ENCODE measurements around the gene KLHDC7A.

The KLHDC7A gene

DNA sequence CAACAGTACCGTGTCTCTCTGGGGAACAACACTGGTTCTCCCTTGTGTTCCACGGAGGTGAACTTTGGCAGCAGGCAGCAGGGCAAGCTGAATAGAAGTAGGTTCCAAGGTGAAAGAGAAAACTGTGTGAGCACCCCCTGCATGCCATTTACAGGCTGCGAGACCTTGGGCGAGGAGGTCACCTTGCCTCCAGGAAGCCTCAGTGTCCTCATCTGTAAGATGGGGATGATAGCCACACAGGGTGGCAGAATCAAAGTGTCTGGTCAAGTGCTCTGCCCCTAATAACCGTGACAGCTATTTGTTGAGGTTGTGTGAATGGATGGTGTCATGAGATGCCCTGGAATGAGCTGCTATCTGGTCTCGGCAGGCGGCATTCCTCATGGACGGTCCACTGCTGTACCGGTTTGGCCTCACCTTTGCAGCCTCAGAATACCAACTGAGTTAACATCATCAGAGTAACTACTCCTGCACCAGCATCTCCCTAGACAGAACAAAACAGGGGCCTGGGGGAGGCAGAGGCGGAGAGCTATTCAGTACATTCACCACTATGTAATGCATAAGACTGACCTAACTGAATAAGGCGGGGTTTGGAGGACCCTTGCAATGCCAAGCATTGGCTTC, 7.4 kb upstream of the KLHDC7A start:
- DNase-seq (ENCODE audit: low read depth in 2 of 2), result no peak

DNA sequence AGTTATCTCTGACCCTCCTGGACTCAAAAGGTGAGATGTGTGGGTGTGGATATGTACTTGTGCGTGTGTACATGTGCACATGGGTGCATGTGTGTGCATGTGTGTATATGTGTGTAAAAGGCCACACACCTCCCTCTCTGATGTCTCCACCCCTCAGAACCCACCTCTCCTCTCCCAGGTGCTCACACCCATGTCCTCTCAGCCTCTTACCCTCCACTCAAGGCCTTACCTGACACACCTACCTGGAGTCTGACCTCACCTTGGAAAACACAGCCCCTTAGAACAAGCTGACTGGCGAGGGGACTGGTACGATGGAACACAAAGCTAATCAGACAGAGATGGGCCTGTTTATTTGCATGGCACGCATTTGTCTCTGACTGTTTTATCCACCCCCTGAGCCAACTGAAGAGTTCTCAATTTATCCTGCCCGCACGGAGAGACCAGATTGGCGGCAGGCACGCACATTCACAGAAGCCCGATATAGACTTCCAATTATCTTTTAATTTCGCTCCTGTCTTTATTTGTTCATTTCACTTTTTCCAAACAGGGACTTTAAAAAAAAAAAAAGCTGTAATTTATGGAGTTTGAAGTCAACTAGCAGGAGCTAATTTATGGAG, 6.1 kb upstream of the KLHDC7A start:
- DNase-seq (ENCODE audit: low read depth in 2 of 2), result no peak

DNA sequence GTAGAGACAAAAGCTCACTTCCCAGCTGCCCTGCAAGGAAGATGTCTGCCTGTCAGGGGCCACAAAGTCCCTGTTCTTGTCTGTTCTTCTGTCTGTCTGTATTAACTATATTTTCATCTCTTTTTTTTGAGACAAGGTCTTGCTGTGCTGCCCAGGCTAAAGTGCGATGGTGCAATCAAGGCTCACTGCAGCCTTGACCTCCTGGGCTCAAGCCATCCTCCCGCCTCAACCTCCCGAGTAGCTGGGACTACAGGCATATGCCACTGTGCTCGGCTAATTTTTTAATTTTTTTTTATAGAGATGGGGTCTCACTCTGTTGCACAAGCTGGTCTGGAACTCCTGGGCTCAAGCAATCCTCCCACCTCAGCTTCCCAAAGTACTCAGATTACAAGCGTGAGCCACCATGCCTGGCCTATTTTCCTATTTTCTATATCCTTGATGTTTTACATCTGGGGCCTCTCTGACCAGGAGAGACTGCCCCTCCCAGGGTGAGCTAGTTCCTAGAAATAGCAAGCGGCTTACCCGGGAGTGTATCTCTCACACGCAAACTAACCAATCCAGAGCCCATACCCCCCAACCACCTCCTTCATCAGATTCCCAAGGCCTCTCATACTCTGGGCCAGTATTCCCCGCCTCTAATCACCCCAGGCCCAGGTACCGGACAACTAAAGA, 5.4 kb upstream of the KLHDC7A start:
- no peak for DNase-seq (ENCODE audit: low read depth in 2 of 2)

DNA sequence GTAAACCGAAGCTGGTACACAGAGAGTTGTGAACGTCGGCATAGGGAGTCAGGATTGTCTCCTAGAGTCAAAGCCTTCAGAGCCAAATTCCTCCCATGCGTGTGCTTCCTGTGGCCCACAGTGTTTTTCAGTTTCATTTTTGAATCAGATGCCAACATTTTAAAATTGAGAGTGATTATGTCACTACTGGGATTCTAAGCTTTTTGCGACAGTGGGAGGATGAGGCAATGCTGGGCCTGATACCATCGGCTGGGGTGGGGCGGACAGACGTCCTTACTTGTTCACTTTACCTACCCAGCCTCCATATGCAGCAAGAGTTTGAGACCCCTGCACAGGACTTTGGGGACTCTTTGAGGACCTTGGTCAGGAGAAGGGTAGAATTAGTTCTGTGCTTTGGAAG, 1.3 kb upstream of the KLHDC7A start:
- no peak for DNase-seq (ENCODE audit: low read depth in 2 of 2)

DNA sequence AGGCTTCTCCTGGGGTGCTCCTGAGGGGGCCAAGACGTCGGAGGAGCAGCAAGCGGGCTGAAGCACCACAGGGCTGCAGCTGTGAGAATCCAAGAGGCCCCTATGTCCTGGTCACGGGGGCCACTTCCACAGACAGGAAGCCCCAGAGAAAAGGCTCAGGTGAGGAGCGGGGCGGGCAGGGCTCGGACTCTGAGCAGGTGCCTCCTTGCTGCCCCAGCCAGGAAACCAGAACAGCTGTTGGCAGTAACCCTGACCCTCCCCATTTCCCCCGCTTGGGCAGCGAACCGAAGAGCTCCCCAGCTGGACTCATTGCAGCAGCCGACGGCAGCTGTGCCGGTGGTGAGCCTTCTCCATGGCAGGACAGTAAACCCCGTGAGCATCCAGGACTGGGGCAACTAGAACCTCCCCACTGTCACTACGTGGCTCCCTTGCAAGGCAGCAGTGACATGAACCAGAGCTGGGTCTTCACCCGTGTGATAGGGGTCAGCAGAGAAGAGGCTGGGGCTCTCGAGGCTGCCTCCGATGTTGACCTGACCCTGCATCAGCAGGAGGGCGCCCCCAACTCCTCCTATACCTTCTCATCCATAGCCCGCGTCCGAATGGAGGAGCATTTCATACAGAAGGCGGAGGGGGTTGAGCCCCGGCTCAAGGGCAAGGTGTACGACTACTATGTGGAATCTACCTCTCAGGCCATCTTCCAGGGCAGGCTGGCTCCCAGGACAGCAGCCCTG, 625 bp downstream of the KLHDC7A start:
- DNase-seq (ENCODE audit: low read depth in 2 of 2), result no peak

DNA sequence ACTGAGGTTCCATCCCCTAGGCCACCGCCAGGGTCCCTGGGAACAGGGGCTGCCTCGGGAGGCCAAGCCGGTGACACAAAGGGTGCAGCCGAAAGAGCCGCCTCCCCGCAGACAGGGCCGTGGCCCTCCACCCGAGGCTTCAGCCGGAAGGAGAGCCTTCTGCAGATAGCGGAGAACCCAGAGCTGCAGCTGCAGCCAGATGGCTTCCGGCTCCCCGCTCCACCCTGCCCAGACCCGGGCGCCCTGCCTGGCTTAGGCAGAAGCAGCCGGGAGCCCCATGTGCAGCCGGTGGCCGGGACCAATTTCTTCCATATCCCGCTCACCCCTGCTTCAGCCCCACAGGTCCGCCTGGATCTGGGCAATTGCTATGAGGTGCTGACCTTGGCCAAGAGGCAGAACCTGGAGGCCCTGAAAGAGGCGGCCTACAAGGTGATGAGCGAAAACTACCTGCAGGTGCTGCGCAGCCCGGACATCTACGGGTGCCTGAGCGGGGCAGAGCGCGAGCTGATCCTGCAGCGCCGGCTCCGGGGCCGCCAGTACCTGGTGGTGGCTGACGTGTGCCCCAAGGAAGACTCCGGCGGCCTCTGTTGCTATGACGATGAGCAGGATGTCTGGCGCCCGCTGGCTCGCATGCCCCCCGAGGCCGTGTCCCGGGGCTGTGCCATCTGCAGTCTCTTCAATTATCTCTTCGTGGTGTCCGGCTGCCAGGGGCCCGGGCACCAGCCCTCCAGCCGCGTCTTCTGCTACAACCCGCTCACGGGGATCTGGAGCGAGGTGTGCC, 1.4 kb downstream of the KLHDC7A start:
- DNase-seq (ENCODE audit: low read depth in 2 of 2), result no peak

DNA sequence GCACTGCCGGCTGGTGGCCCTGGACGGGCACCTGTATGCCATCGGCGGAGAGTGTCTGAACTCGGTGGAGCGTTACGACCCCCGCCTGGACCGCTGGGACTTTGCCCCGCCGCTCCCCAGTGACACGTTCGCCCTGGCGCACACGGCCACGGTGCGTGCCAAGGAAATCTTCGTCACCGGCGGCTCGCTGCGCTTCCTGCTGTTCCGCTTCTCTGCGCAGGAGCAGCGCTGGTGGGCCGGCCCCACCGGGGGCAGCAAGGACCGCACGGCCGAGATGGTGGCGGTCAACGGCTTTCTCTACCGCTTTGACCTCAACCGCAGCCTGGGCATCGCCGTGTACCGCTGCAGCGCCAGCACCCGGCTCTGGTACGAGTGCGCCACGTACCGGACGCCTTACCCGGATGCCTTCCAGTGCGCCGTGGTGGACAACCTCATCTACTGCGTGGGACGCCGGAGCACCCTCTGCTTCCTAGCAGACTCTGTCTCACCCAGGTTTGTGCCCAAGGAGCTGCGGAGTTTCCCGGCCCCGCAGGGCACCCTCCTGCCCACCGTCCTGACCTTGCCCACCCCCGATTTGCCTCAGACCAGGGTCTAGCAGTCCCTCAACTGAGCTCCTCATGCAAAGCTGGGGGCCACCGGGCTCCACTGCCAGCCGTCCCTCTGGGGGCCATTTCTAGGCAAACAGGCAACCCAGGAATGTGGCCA, 2.1 kb downstream of the KLHDC7A start:
- DNase-seq (ENCODE audit: low read depth in 2 of 2), result no peak

DNA sequence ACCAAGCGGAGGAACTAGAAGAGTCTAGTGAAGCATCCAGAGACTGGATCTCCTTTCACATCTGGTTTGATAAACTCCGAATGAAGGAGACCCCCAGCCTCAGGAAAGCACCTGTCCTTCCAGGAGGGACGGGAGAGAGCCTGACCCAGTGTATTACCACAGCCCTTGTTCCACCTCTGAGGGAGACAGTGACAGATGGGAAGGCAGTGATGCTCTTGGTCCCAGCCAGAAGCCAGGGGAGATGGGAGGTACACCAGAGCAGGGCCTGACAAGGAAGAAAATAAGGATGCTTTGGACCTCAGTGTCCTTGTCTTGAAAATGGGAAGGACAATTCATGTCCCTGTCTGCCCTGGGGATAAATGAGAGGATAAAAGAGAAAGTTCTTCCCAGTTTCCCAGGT, 3.5 kb downstream of the KLHDC7A start:
- no peak for DNase-seq (ENCODE audit: low read depth in 2 of 2)

DNA sequence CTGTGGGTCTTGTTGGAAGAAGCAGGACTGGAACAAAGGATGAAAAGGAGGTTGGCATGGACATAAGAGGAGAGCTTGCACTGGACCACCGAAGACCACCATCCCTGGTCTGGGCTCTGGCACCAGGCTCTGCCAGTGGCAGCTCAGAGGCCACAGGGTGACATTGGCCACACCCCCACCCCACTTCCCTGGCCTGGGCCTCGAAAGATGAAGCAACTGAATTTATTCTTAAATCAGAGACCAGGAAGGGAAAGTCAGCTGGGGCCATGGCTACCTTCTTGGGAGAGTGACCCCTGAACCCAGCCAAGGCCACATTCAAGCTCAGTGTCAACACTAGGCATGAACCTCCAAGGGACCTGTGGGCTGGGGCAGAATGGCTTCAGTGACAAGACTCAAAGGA, 4.0 kb downstream of the KLHDC7A start:
- no peak for DNase-seq (ENCODE audit: low read depth in 2 of 2)

DNA sequence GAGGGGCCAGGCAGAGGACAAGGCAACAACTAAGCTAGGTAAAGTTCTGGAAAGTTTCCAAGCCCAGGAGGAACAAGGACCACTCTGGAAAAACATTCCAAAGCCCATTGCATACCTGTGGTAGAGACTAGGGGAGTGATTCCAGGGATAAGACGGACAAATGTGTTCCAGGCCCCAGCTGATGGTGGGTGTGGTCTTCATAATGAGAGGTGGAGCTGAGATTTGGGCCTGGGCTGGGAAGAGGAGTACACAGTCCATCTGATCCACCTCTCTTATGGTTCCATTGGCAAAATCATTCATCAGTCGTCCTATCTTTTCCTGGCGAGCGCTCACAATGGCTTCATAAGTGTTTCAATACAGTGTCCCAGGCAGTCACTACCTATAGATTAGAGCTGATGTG, 4.5 kb downstream of the KLHDC7A start:
- DNase-seq (ENCODE audit: low read depth in 2 of 2), result no peak

DNA sequence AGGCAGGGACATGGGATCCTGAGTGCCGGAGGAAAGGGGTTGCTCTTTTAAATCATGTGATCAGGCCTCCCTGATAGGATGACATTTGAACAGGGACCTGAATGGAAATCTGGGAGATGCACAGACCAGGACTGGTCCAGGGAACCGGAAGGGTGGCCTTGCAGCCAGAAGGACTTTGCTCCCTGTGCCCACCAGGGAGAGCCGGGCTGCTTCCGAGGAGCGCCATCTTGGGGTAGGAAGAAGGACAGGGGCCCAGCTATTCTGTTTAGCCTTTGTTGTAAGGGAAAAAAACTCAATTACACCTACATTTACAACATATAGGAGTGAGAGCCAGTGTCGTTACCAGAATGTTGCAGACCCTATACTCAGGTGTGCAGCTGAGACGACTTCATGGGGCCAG, 5.5 kb downstream of the KLHDC7A start:
- no peak for DNase-seq (ENCODE audit: low read depth in 2 of 2)

DNA sequence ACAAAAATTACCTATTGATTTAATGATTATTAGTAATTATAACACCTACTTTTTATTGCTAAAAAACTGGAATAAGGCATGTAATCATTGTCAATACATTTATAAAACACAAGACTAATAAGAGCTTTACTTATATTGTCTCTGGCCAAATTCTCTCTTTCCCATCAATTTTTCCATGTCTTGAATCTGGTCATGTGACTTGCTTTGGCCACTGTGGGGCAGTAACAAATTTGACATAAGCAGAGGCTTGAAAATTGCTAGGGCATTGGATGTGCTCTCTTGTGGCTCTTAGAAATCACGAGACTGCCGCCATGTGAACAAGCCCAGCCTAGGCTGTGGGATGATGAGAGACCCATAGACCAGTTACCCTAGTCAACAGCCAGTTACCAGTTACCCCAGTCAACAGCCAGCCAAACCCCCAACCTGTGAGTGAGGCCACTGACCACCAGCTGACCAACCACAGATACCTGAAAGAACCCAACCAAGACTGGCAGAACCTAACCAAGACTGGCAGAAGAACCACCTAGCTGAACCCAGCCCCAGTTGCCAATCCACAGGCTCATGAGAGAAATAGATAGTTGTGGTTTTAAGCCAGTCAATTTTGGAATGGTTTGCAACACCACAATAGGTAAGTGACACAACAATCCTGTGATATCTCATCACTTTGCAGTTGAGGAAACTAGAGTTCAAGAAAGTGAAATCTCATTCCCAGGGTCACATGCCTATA, 8.8 kb downstream of the KLHDC7A start:
- no peak for DNase-seq (ENCODE audit: low read depth in 2 of 2)

DNA sequence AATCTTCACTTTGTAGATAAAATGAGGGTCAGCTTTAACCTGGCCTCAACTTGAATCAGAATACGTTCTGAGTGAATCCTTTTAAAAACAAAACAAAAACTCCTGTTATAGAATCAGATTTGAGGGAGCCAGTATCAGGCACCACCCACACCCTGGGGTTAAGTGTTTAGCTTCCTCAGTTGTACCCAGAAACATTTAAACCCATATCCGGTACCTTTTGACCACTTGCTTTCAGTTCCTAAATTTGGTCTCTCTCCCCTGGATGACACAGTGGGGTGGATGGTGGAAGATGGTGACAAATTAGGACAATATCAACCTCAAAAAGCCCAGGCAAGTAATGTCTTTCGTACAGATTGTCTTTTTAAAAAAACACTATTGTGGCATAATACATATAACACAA, 10.4 kb downstream of the KLHDC7A start:
- DNase-seq (ENCODE audit: low read depth in 2 of 2), result no peak

DNA sequence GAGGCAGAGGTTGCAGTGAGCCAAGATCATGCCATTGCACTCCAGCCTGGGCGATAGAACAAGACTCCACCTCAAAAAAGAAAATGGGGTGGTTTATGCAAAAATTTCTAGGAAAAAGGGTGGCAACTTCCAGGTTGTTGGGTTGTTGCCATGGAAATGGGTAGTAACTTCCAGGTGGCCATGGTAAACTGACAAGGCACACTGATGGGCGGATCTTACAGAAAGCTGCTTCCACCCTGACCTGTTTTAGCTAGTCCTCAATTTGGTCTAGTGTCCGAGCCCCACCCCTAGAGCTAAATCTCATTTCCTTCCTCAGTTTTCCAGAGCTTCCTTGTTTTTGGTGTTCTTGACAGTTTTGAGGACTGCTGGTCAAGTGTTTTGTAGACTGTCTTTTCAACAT, 13.6 kb downstream of the KLHDC7A start:
- DNase-seq (ENCODE audit: low read depth in 2 of 2), result no peak

DNA sequence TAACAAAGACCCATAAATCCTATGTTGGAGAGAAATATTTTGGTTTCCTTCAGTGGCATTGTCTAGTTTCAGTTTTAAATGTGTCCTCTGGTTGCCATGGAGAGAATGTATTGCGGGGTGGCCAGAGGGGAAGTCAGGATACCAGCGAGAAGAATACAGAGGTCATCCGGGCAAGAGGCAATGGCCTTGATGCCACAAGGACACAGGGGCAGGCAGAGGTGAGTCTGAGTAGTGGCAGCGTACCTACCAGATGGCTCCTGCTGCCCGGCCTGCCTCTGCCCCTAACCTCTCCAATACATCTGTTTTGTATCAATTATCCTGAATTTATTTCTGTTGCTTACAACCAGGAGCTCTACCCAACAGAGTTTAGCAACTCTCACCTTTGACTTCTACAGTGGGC, 14.9 kb downstream of the KLHDC7A start:
- no peak for DNase-seq (ENCODE audit: low read depth in 2 of 2)

DNA sequence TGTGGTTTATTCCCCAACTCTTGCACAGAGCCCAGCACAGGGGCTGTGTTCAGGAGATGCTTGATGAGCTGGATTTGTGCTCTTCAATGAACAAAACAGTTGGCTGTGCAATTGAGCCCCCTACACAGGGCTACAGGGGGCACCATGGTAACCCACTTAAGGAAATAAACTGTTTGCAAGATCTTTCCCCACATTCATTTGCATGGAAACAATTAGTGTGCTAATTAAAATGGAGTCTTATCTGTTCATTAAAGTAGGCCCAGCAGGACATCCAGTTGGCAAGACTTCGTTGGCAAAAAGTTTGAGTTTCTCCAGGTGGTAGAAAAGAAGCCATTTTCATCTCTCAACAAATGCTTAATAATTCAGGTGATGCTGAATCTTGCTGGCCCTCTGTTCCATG, 15.3 kb downstream of the KLHDC7A start:
- DNase-seq (ENCODE audit: low read depth in 2 of 2), result no peak

DNA sequence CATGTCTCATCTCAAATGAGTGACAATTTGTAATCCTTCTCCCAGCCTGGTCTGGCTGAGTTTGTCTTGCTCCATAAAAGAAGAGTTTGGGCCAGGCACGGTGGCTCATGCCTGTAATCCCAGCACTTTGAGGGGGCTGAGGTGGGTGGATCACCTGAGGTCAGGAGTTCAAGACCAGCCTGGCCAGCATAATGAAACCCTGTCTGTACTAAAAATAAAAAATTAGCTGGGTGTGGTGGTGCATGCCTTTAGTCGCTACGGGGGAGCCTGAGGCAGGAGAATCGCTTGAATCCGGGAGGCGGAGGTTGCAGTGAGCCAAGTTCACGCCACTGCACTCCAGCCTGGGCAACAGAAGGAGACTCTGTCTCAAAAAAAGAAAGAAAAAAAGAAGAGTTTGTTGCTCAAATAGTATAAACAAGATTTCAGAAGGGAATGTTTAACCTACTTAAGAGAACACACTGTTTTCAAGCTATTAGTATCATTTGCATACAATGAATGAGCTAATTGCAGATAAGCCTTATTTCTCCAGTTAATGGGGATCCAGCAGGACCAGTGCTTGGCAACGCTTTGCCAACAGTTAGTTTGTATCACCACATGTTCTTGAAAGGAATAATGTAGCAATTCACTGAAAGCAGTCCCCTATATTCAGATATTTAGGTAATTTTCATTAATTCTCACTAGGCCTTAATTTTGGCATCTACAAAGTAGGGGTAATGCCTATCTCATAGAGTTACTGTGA, 15.9 kb downstream of the KLHDC7A start:
- no peak for DNase-seq (ENCODE audit: low read depth in 2 of 2)

DNA sequence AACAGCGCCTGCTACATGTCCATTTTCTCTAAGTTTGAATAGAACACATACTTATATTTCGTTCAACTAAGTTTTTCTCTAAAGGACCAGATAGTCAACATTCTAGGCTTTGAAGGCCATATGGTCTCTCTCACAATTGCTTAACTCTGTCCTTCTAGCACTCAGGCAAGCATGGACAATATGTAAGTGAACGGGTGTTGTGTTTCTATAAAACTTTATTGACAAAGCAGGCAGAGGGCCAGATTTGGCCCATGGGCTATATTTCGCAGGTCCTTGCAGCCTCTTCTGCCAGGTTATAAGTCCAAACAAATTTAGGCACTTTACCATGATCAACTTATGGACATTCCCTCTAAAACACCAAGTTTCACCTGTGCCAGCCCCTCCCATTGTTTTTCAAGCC, 21.1 kb downstream of the KLHDC7A start:
- DNase-seq (ENCODE audit: low read depth in 2 of 2), result no peak

DNA sequence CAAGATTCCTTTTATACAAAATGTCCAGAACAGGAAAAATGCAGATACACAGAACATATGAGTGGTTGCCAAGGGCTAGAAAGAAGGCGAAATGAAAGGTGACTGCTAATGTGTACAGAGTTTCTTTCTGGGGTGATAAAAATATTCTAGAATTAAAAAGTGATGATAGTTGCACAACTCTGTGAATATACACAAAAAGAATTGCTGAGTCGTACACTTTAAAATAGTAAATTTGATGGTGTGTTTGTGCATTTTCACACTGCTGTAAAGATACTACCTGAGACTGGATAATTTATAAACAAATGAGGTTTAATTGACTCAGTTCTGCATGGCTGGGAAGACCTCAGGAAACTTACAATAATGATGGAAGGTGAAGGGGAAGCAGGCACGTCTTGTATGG, 23.9 kb downstream of the KLHDC7A start:
- no peak for DNase-seq (ENCODE audit: low read depth in 2 of 2)

DNA sequence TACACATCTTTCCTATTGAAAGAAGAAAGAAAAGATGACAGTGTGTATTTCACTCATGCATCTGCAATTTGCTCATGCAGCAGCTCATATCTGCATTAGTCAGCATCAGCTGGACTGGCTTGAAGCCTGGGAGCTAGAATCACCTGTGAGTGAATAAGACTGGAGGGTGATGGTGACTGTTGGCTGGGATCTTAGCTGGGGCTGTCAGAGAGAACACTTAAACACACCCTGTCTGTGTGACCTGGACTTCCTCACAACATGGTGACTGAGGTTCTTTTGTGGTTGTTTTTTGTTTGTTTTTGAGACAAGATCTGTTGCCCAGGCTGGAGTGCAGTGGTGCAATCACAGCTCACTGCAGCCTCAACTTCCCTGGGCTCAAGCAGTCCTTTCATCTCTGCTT, 24.9 kb downstream of the KLHDC7A start:
- DNase-seq (ENCODE audit: low read depth in 2 of 2), result no peak
